ENCODE data around the gene CYP4F8. TPM values are rescaled to one million over a fixed set of nuclear protein-coding genes. Genes with fewer than 3 reads are reported as not detected.
"Not testable (repeated sequence)": the region's sequence is repeated elsewhere in the genome, so short reads cannot be mapped to it uniquely, and the experiment has no call there.

CYP4F8 gene
- total and polyA plus RNA-seq, 9 of the 15 experiments (the other 6 are each of a cell fraction or from before 2014, with no cell fraction given), result not detected

GRCh38 chr19:15649526-15649925 lies 34.5 kb downstream of the CYP4F8 start:
- Histone ChIP-seq H4K20me1 (replicated peaks; ENCODE audit: control insufficient read depth, insufficient read depth, low read length) (no peaks in the 10 kb centered on the region; the same call in 1 of the 2 replicates), H3K9me3 (replicated peaks; ENCODE audit: control insufficient read depth, insufficient read depth, low read depth, low read length) (no peaks in the 10 kb centered on the region), H3K4me2 (ENCODE audit: insufficient read depth, low read length) (no peak overlapping the region), H3K27ac (ENCODE audit: extremely low read depth, low read depth, low read length) (no peak overlapping the region), H3K4me3 (no peak overlapping the region), H3K36me3 (ENCODE audit: control insufficient read depth, insufficient read depth, low read length) (no peaks in the 10 kb centered on the region), H3K9me1 (ENCODE audit: control insufficient read depth, insufficient read depth, low read length) (no peaks in the 10 kb centered on the region), H3K27me3 (ENCODE audit: control insufficient read depth in 2 of 2, insufficient read depth in 2 of 2, low read length in 2 of 2) (peaks cover 0 to 18% of the 10 kb centered on the region in 2 experiments; a peak in 2 of 5 replicates), H3K9ac (ENCODE audit: insufficient read depth in 1 of 2, low read depth in 2 of 2, low read length in 2 of 2) (no peak overlapping the region), H3K79me2 (ENCODE audit: control insufficient read depth, insufficient read depth, low read length) (no peaks in the 10 kb centered on the region), H3K4me1 (replicated peaks in 1 of 2; ENCODE audit: control insufficient read depth in 2 of 2, insufficient read depth in 2 of 2, low read length in 2 of 2) (no peaks in the 10 kb centered on the region), H2AFZ (ENCODE audit: low read depth, low read length) (no peak overlapping the region)
- in situ Hi-C loops (cut with MboI), result no loop called here
- BruUV-seq (replicated peaks), result no TSS peak
- FAIRE-seq (no peak), DNase-seq (ENCODE audit: extremely low read depth in 1 of 4, low spot score in 3 of 4) (no peak), ATAC-seq (no peak)
- ChIA-PET POLR2A (interaction anchor here (1.8 kb wide), 1 partner anchor 10 kb away, joined by 4 read pairs; no protein-coding TSS in a partner anchor), CTCF (ENCODE audit: low intra/inter-chr PET ratio) (interaction anchor here (0.6 kb wide), 1 partner anchor 267 kb away, joined by 3 read pairs; no protein-coding TSS in a partner anchor)
- whole genome bisulfite sequencing (ENCODE audit: insufficient coverage, low coverage, missing lambda C conversion rate), result 0% methylated on average over 2 of the region's 2 CpGs
- TF ChIP-seq RFX5 (IDR thresholded peaks at IDR 0.05; ENCODE audit: low read depth, low read length), result no peak
- no peak for TF ChIP-seq TAL1 (IDR thresholded peaks at IDR 0.05)
- TF ChIP-seq ZBTB7A (IDR thresholded peaks at IDR 0.05; ENCODE audit: borderline replicate concordance, control insufficient read depth, low read depth, low read length), result no peak
- intact Hi-C loops (cut with micrococcal nuclease), result no loop called here

- H3K4me1 ChIP-seq (replicated peaks in 1 of 2; ENCODE audit: control insufficient read depth in 2 of 2, insufficient read depth in 2 of 2, low read length in 2 of 2); H2AFZ ChIP-seq (ENCODE audit: low read depth, low read length); H3K4me3 ChIP-seq; H3K9me3 ChIP-seq (replicated peaks; ENCODE audit: control insufficient read depth, insufficient read depth, low read depth, low read length); FAIRE-seq; H3K36me3 ChIP-seq (ENCODE audit: control insufficient read depth, insufficient read depth, low read length); BruUV-seq (replicated peaks); H3K27ac ChIP-seq (ENCODE audit: extremely low read depth, low read depth, low read length); intact Hi-C loops (cut with micrococcal nuclease); H3K4me2 ChIP-seq (ENCODE audit: insufficient read depth, low read length); ATAC-seq; H4K20me1 ChIP-seq (replicated peaks; ENCODE audit: control insufficient read depth, insufficient read depth, low read length); H3K79me2 ChIP-seq (ENCODE audit: control insufficient read depth, insufficient read depth, low read length); DNase-seq (ENCODE audit: extremely low read depth in 1 of 4, low spot score in 3 of 4); in situ Hi-C loops (cut with MboI); H3K9me1 ChIP-seq (ENCODE audit: control insufficient read depth, insufficient read depth, low read length); H3K9ac ChIP-seq (ENCODE audit: insufficient read depth in 1 of 2, low read depth in 2 of 2, low read length in 2 of 2): not testable (repeated sequence)
- H3K27me3 ChIP-seq (ENCODE audit: control insufficient read depth in 2 of 2, insufficient read depth in 2 of 2, low read length in 2 of 2), result peaks cover 0 to 18% of the 10 kb centered on the region in 2 experiments; a peak in 2 of 5 replicates
- TF ChIP-seq RBM25 (IDR thresholded peaks at IDR 0.05; ENCODE audit: low read depth, low read length, severe bottlenecking) (peak; percentile 65), ZFP36 (IDR thresholded peaks at IDR 0.05; ENCODE audit: low read depth, low read length, partially characterized antibody) (peak; percentile 39), BCOR (IDR thresholded peaks at IDR 0.05) (peak; percentile 48; the same call in 1 of the 2 replicates)
- ChIA-PET POLR2A (interaction anchor here (1.8 kb wide), 1 partner anchor 10 kb away, joined by 4 read pairs; no protein-coding TSS in a partner anchor), CTCF (ENCODE audit: low intra/inter-chr PET ratio) (interaction anchor here (0.6 kb wide), 1 partner anchor 267 kb away, joined by 3 read pairs; no protein-coding TSS in a partner anchor)
Measured at GRCh38 chr19:15650123-15650522, 35.1 kb downstream of the CYP4F8 start.
